IPS DF 4.7 (cell line): Measurements from ENCODE around the gene KLHDC1.
"Not testable (repeated sequence)": the region's sequence is repeated elsewhere in the genome, so short reads cannot be mapped to it uniquely, and the experiment has no call there.

Source experiments
- DNase-seq: peaks from one replicate; pipeline ENCODE4 v3.0.0-alpha.2; 2013; ENCODE audit warnings: low spot score; ENCODE audit errors: extremely low read depth

KLHDC1 gene

DNA sequence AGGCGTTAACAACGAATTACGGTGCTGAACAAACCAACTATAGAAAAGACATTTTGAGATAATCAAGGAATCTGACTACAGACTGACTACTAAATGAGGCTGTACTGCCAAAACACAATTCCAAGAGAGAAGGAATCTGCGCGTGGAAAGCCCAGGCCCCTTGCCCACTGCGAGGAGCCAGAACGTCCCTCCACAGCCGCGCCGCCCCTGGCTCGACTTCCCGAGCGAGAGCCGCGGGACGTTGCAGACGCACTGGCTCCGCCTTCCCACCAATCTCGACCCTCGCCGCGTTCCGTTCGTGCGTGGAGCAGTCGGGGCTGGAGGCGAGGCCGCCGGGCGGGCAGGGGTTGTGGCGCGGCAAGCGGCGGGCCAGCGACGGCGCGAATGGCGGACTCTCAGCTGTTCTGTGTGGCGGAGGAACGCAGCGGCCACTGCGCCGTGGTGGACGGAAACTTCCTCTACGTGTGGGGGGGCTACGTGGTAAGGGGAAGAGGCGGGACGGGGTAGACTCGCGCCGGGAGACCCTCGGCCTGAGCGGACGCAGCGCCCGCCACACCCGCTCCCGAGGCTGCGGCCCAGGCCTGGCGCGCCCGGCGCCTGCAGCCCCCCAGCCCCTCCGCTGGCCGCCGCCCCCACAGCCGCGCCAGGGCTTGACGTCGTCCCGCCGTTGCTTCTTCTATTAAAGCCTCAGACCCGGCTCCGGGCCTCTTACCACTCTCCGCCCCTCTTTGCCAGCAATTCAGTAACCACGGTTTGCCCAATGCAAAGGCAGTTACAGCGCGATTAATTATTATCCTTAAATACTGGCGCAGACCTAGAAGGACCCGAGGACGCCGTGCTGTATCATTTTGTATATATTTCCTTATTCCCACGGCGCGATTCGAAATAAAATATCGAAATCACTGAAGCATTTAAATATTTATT is at the start of gene KLHDC1:
TSS of gene KLHDC1 (plus strand) at position 310 of the 924 bp plus-strand sequence. CDS start at position 385, 75 bp downstream.
- no peak for DNase-seq

GRCh38 chr14:49653508-49653907 is 39.4 kb upstream of the KLHDC1 start:
- no peak for DNase-seq

DNA sequence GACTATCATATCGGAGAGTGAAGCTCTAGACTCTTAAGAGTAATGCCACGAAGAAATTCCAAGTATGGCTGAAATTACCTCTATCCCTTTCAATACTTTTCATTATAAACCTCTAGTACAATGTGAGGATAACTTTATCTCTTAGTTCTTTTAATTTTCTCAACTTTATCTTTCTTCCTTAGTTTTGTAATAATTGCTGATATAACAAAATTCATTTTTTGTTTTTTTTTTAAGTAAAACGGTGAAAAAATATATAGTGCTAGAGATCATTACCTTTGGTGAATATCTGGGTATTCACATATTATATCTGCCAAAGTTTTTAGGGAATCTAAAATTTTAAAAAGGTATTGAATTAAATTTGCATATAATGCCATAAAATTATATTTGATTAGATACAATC is 38.4 kb upstream of the KLHDC1 start:
- DNase-seq = no peak

DNA sequence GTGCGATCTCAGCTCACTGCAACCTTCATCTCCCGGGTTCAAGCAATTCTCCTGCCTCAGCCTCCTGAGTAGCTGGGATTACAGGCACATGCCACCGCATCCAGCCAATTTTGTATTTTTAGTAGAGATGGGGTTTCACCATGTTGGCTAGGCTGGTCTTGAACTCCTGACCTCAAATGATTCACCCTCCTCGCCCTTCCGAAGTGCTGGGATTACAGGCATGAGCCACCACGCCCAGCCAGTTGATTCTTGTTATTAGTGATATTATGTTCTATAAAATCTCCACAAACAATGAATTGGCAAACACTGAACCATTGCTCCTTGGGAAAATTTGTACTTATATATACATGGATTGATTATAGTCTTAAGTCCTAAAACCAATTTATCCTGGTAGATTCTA is 35.4 kb upstream of the KLHDC1 start:
- DNase-seq = not testable (repeated sequence)

DNA sequence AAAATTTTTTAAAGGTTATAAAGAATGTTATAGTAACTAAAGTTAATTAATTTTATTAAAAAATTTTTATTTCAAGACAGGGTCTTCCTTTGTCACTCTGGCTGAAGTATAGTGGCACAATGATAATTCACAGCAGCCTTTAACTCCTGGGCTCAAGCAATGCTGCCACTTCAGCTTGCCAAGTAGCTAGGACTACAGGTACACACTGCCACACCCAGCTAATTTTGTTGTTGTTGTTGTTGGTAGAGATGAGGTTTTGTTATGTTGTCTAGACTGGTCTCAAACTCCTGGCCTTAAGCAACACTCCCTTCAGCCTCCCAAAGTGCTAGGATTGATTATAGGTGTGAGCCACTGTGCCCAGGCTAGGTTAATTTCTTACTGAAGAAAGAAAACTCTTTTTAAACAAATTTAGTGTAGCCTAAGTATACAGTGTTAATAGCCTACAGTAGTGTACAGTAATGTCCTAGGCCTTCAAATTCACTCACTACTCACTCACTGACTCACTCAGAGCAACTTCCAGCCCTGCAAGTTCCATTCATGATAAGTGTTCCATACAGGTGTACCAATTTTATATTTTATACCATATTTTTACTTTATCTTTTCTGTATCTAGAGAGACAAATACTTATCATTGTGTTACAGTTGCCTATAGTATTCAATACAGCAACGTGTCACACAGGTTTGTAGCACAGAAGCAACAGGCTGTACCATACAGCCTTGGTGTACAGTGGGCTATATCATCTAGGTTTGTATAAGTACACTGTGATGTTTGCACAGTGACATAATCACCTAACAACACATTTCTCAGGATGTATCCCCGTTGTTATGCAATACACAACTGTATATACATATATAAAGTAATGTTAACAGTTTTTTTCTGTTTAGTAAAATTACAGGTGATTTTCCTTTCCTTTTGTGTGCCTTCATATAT is 33.1 kb upstream of the KLHDC1 start:
- DNase-seq = no peak

DNA sequence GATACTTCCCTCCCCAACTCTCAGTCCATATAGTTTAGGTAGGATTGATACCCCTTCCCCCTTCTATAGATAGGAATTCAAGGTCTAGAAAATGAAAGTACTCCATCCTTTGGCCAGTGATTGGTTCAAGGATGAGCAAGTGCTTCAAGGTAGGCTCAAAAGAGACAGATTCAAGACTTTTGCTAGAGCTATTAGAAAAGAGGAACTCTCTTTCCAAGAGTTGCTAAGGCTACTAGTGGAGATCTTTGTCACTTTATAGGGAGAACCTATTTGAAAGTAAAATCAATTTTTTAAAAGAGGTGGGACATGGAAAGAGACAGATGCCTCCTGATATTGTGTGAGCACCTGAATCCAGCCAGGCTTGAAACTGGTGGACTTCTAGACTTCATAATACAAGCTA is 22.4 kb upstream of the KLHDC1 start:
- DNase-seq = no peak

DNA sequence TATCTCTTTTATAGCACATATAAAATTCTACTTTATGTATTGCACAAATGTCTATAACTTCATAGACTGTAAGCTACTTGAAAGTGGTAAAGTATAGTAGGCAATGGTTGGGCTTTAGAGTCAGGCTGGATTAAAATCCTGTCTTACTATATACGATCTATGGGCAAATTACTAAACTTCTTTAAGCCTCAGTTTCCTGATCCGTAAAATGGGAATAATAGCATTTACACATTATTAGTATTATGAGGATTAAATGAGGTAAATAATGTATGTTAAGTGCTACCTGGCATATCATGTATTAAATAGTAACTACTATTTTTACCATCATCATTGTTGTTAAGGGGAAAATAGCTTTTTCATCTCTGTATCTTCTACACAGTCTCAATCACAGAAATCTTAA is 19.3 kb upstream of the KLHDC1 start:
- DNase-seq = no peak

DNA sequence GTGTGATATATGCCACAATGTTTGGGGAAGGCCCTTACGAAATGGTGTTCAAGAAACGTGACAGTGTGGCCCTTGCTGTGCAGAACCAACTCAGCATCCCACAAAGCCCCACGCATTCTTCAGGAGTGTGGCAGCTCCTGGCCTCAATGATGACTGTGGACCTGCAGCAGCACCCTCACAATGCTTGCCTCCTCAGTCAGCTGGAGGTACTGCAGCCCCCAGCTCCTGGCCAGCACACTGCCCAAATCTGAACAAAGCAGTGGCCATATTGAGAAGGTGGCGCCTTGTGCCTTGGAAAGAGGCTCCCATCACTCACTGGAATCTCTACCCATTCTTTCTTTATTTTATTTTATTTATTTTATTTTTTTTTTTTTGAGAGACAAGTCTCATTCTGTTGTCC is 15.3 kb upstream of the KLHDC1 start:
- no peak for DNase-seq

GRCh38 chr14:49679271-49679670 is 13.6 kb upstream of the KLHDC1 start:
- no peak for DNase-seq

- no peak for DNase-seq
Measured at GRCh38 chr14:49686425-49686824, 6.5 kb upstream of the KLHDC1 start.

DNA sequence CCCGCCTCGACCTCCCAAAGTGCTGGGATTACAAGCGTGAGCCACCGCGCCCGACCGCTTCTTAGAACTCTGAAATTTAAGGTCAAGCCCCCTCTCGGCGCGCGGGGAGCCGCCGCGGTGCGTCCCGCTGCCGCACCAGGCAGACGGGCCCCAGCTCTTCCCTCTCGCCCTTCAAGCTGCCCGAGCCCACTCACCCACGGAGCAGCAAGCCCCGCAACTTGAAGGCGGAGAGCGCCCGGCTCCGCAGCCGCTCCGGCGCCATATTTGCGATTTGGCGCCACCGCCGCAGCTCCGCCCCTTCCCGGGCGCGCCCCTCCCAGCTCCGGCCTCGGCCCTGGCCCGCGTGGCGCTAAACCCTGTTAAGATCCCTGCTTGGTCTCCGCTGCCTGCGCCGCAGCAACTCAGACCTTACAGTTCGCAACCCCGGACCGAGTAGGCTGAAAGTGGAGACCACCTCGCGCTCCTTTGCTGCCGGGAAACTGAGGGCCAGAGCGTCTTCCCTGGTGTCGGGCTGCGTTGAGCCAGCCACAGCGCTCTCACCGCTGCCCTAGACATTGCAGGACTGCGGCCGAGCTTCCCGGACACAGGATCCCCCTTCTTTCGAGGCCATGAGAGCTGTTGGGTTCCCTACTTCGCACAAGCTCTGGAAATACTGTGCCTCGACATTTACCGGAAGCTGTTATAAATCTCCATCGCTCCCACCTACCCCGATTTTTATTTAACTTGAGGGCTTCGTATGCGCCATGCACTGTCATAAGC is 4.8 kb upstream of the KLHDC1 start, which contains the start of gene POLE2:
TSS of gene POLE2 (minus strand) at position 273 of the 759 bp plus-strand sequence. CDS start at position 262, 11 bp downstream.
- no peak for DNase-seq

- DNase-seq = no peak
Measured at GRCh38 chr14:49688701-49689030, 4.3 kb upstream of the KLHDC1 start.

DNA sequence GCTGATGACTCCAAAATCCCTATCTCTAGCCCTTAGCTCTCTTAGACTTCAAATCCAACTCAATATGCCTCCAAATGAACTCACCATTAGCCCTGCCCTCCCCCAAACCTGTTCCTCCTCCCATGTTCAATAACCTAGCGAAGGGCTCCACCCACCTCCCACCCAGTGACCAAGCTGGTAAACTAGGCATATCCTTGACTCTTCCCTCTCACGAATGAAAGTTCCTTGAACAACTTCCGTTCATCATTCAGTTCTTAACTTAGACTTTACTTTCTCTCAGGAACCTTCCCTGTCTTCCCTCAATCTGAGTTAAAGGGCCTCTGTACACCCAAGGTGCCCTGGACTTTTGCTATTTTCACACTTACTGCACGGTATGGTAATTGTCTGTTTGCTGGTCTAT is 1.9 kb upstream of the KLHDC1 start:
- DNase-seq = no peak

- DNase-seq = no peak
Measured at GRCh38 chr14:49692193-49692757, 645 bp upstream of the KLHDC1 start.

- not testable (repeated sequence) for DNase-seq
Measured at GRCh38 chr14:49693735-49694124, 810 bp downstream of the KLHDC1 start.

- no peak for DNase-seq
Measured at GRCh38 chr14:49702725-49703124, 9.8 kb downstream of the KLHDC1 start.

GRCh38 chr14:49703965-49704364 is 11.0 kb downstream of the KLHDC1 start:
- no peak for DNase-seq

DNA sequence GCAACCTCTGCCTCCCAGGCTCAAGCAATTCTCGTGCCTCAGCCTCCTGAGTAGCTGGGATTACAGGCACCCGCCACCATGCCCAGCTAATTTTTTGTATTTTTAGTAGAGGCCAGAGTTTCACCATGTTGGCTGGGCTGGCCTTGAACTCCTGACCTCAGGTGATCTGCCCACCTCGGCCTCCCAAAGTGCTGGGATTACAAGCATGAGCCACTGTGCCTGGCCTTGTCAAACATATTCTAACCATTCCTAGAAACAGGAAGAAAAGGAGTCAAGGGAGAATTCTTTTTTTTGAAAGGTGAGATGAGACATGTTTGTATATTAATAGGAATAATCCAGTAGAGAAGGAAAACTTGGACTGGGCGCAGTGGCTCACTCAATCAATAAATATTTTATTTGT is 11.6 kb downstream of the KLHDC1 start:
- DNase-seq = not testable (repeated sequence)

DNA sequence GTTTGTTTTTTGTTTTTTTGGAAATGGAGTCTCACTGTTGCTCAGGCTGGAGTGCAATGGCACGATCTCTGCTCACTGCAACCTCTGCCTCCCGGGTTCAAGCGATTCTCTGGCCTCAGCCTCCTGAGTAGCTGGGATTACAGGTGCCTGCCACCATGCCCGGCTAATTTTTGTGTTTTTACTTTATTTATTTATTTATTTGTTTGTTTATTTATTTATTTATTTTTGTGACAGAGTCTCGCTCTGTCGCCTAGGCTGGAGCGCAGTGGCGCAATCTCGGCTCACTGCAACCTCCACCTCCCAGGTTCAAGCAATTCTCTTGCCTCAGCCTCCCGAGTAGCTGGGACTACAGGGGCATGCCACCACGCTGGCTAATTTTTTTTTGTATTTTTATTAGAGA is 18.1 kb downstream of the KLHDC1 start:
- DNase-seq = not testable (repeated sequence)

DNA sequence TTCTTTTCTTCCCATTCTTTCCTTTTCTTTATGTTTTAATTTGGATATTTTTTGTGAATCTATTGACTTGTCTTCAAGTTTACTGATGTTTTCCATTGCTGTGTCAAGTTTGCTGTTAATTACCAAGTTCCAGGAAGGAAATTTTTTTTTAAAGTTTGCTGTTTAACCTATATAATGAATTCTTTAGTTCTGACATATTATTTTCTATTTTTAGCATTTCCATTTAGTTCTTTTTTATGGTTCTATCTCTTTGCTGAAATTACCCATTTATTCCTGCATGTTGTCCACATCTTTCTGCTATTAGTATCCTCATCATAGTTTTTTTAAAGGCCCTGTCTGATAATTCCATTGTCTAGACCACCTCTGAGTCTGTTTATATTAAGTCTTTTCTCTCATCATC is 27.8 kb downstream of the KLHDC1 start:
- DNase-seq = no peak
